H9 (cell line): ENCODE results near the gene ACAP1. TPM values are rescaled to one million over a fixed set of nuclear protein-coding genes. Genes with fewer than 3 reads are reported as not detected.

Source experiments
- DNase-seq: peaks from one replicate; pipeline ENCODE4 v3.0.0-alpha.2; 2017
- H2AFZ ChIP-seq: one replicate; pipeline ENCODE4 v1.6.1; 2013; ENCODE audit warnings: mild to moderate bottlenecking, low read length, control low read depth, moderate library complexity
- H2AK5ac ChIP-seq: 2 replicates; pipeline ENCODE4 v1.6.1; 2013; ENCODE audit warnings: low read length, control low read depth, mixed read lengths; ENCODE audit not compliant: insufficient read length
- H2BK120ac ChIP-seq: one replicate; pipeline ENCODE4 v1.6.1; 2013; ENCODE audit warnings: low read depth, mild to moderate bottlenecking, low read length, control low read depth, inconsistent platforms; ENCODE audit not compliant: poor library complexity, severe bottlenecking
- H2BK12ac ChIP-seq: 2 replicates; pipeline ENCODE4 v1.6.1; 2013; ENCODE audit warnings: low read length, control low read depth, mixed read lengths, low read depth; ENCODE audit not compliant: insufficient read length
- H2BK15ac ChIP-seq: 2 replicates; pipeline ENCODE4 v1.6.1; 2013; ENCODE audit warnings: low read depth, low read length, control low read depth
- H2BK20ac ChIP-seq: one replicate; pipeline ENCODE4 v1.6.1; 2013; ENCODE audit warnings: low read depth, mild to moderate bottlenecking, low read length, control low read depth, inconsistent platforms; ENCODE audit not compliant: poor library complexity, severe bottlenecking
- H2BK5ac ChIP-seq: 2 replicates; pipeline ENCODE4 v1.6.1; 2013; ENCODE audit warnings: low read length, control low read depth, mixed read lengths; ENCODE audit not compliant: insufficient read length
- H3K14ac ChIP-seq: 2 replicates; pipeline ENCODE4 v1.6.1; 2013; ENCODE audit warnings: low read length, control low read depth; ENCODE audit not compliant: insufficient read depth
- H3K18ac ChIP-seq: 2 replicates; pipeline ENCODE4 v1.6.1; 2013; ENCODE audit warnings: low read depth, mild to moderate bottlenecking, mixed read lengths, low read length, control low read depth; ENCODE audit not compliant: insufficient read length
- H3K23ac ChIP-seq: 2 replicates; pipeline ENCODE4 v1.6.1; 2013; ENCODE audit warnings: low read length, control low read depth, mixed read lengths, low read depth; ENCODE audit not compliant: insufficient read length
- H3K23me2 ChIP-seq: 2 replicates; pipeline ENCODE4 v1.6.1; 2013; ENCODE audit warnings: low read depth, mild to moderate bottlenecking, mixed read lengths, low read length, control low read depth; ENCODE audit not compliant: insufficient read length, poor library complexity, severe bottlenecking
- H3K27ac ChIP-seq: 2 replicates; pipeline ENCODE4 v1.5.1; 2013; ENCODE audit warnings: low read length, control low read depth, mixed read lengths, low read depth; ENCODE audit not compliant: insufficient read length
- H3K27me3 ChIP-seq: 2 replicates; pipeline ENCODE4 v1.6.1; 2013; ENCODE audit warnings: low read length, control low read depth, inconsistent platforms; ENCODE audit not compliant: insufficient read depth
- H3K4ac ChIP-seq: 2 replicates; pipeline ENCODE4 v1.6.1; 2013; ENCODE audit warnings: low read depth, mild to moderate bottlenecking, control low read depth, inconsistent platforms, low read length, moderate library complexity
- H3K4me1 ChIP-seq: 2 replicates; pipeline ENCODE4 v1.6.1; 2013; ENCODE audit warnings: low read length, control low read depth, inconsistent platforms; ENCODE audit not compliant: insufficient read depth
- H3K4me2 ChIP-seq: 2 replicates; pipeline ENCODE4 v1.6.1; 2013; ENCODE audit warnings: low read length, control low read depth, mixed read lengths; ENCODE audit not compliant: insufficient read length, insufficient read depth
- H3K56ac ChIP-seq: 2 replicates; pipeline ENCODE4 v1.6.1; 2013; ENCODE audit warnings: low read depth, mild to moderate bottlenecking, mixed read lengths, low read length, control low read depth; ENCODE audit not compliant: insufficient read length
- H3K79me1 ChIP-seq: 2 replicates; pipeline ENCODE4 v1.6.1; 2013; ENCODE audit warnings: low read depth, mild to moderate bottlenecking, moderate library complexity, low read length, control low read depth, inconsistent platforms; ENCODE audit not compliant: insufficient read depth, poor library complexity, severe bottlenecking
- H3K79me2 ChIP-seq: 2 replicates; pipeline ENCODE4 v1.6.1; 2013; ENCODE audit warnings: low read length, control low read depth, inconsistent platforms; ENCODE audit not compliant: insufficient read depth
- H3K9ac ChIP-seq: 2 replicates; pipeline ENCODE4 v1.6.1; 2013; ENCODE audit warnings: low read length, control low read depth, mixed read lengths; ENCODE audit not compliant: insufficient read length; ENCODE audit errors: extremely low read depth
- H3K9me3 ChIP-seq: one replicate; pipeline ENCODE4 v1.6.1; 2013; ENCODE audit warnings: low read depth, low read length, inconsistent platforms; ENCODE audit not compliant: control insufficient read depth
- H3T11ph ChIP-seq: one replicate; pipeline ENCODE4 v1.6.1; 2013; ENCODE audit warnings: mild to moderate bottlenecking, low read length, control low read depth, inconsistent platforms
- H4K20me1 ChIP-seq: one replicate; pipeline ENCODE4 v1.6.1; 2013; ENCODE audit not compliant: control insufficient read depth, insufficient read length, insufficient read depth
- H4K5ac ChIP-seq: 2 replicates; pipeline ENCODE4 v1.6.1; 2013; ENCODE audit warnings: low read depth, mild to moderate bottlenecking, mixed read lengths, low read length, control low read depth; ENCODE audit not compliant: insufficient read length
- H4K8ac ChIP-seq: replicated peaks from 2 replicates; pipeline ENCODE4 v1.6.1; 2013; ENCODE audit warnings: low read length, control low read depth, mixed read lengths, low read depth; ENCODE audit not compliant: insufficient read length
- H4K91ac ChIP-seq: 2 replicates; pipeline ENCODE4 v1.6.1; 2013; ENCODE audit warnings: low read depth, mild to moderate bottlenecking, moderate library complexity, mixed read lengths, low read length, control low read depth; ENCODE audit not compliant: insufficient read length
- H3K27ac Mint-ChIP-seq, 3 experiments: 2 replicates in 2 of 3; 3 replicates in 1 of 3; pipeline ENCODE4 v1.8.0; 2020 to 2021; ENCODE audit warnings: mixed read lengths in 3 of 3, mild to moderate bottlenecking in 1 of 3, moderate library complexity in 1 of 3
- H3K27me3 Mint-ChIP-seq: 2 replicates; pipeline ENCODE4 v1.8.0; 2021; ENCODE audit warnings: low read depth, mild to moderate bottlenecking, moderate library complexity, mixed read lengths
- H3K36me3 Mint-ChIP-seq, 3 experiments: 2 replicates in 2 of 3; 3 replicates in 1 of 3; pipeline ENCODE4 v1.8.0; 2020 to 2021; ENCODE audit warnings: low read depth in 3 of 3, mixed read lengths in 3 of 3; ENCODE audit not compliant: insufficient read depth in 1 of 3
- H3K4me1 Mint-ChIP-seq, 2 experiments: 2 replicates each; pipeline ENCODE4 v1.8.0; 2020; ENCODE audit warnings: mixed read lengths in 2 of 2
- H3K4me3 Mint-ChIP-seq, 2 experiments: 2 replicates in 1 of 2; 3 replicates in 1 of 2; pipeline ENCODE4 v1.8.0; 2020 to 2021; ENCODE audit warnings: mild to moderate bottlenecking in 2 of 2, mixed read lengths in 2 of 2, moderate library complexity in 1 of 2
- H3K9me3 Mint-ChIP-seq, 2 experiments: 2 replicates in 1 of 2; 3 replicates in 1 of 2; pipeline ENCODE4 v1.8.0; 2020; ENCODE audit warnings: mild to moderate bottlenecking in 2 of 2, mixed read lengths in 2 of 2, moderate library complexity in 1 of 2
- CTCF ChIP-seq: fragments of 200-600 bp; sonication (generic); conservative IDR thresholded peaks from 3 replicates; pipeline ENCODE4 v1.8.0; 2021; ENCODE audit warnings: antibody characterized with exemption, mild to moderate bottlenecking
- WGBS: extraction: QIAGEN DNeasy Blood & Tissue Kit; methylation state at CpG from one replicate; pipeline ENCODE4 v1.1.7; 2013; ENCODE audit warnings: missing lambda C conversion rate, low lambda C conversion rate, mixed read lengths; ENCODE audit not compliant: insufficient read length; ENCODE audit errors: extremely low coverage; 5-methylcytosine and 5-hydroxymethylcytosine counted together
- total RNA-seq: library from RNA; stranded (reverse); gene quantifications from 2 replicates; pipeline ENCODE4 v1.2.1, GENCODE V29; 2021

Gene ACAP1
- total RNA-seq, 1 experiment from 2014 or later: 18.2 TPM

GRCh38 chr17:7389924-7390910 is 53.9 kb downstream of the ACAP1 start:
- H3K27me3 ChIP-seq: no peaks in the 10 kb centered on the region
- peaks cover 7% of the 10 kb centered on the region; the same call in 1 of the 2 replicates for H3K4me1 ChIP-seq
- DNase-seq: peak; percentile 46
- H3K23me2 ChIP-seq: peaks cover 12% of the 10 kb centered on the region
- peaks cover 2% of the 10 kb centered on the region for H3K27me3 Mint-ChIP-seq
- H2AK5ac ChIP-seq: no peak overlapping the region
- no peak overlapping the region for H2BK12ac ChIP-seq
- no peak overlapping the region for H3K14ac ChIP-seq
- H2BK20ac ChIP-seq: no peak overlapping the region
- H3K27ac Mint-ChIP-seq: no peak overlapping the region; a peak in 1 of 7 replicates
- H3K9ac ChIP-seq: no peak overlapping the region
- peaks cover 22% of the 10 kb centered on the region in 2 experiments for H3K4me1 Mint-ChIP-seq
- no peak overlapping the region for H4K8ac ChIP-seq
- H2BK5ac ChIP-seq: no peak overlapping the region
- H3K4me2 ChIP-seq: no peak overlapping the region
- H3K4me3 Mint-ChIP-seq: no peak overlapping the region; a peak in 1 of 5 replicates
- no peak overlapping the region for H3K56ac ChIP-seq
- no peak overlapping the region for H2AFZ ChIP-seq
- H3T11ph ChIP-seq: no peak overlapping the region
- H3K79me2 ChIP-seq: no peaks in the 10 kb centered on the region
- peaks cover 2% of the 10 kb centered on the region for H4K20me1 ChIP-seq
- no CpG with 5 or more reads among the region's 19 CpGs for WGBS
- no peaks in the 10 kb centered on the region for H3K9me3 ChIP-seq
- no peak overlapping the region for H4K5ac ChIP-seq
- H2BK15ac ChIP-seq: no peak overlapping the region
- no peak overlapping the region for H3K18ac ChIP-seq
- no peak for TF ChIP-seq CTCF
- H2BK120ac ChIP-seq: no peak overlapping the region
- H3K23ac ChIP-seq: no peak overlapping the region
- H3K36me3 Mint-ChIP-seq: peaks cover 27 to 56% (median 41%) of the 10 kb centered on the region in 3 experiments
- no peak overlapping the region for H3K27ac ChIP-seq
- H3K79me1 ChIP-seq: no peaks in the 10 kb centered on the region
- H3K9me3 Mint-ChIP-seq: no peaks in the 10 kb centered on the region; a peak in 1 of 5 replicates
- no peak overlapping the region for H3K4ac ChIP-seq
- no peak overlapping the region for H4K91ac ChIP-seq
